Astrocyte of the spinal cord (primary cell): ENCODE data around the gene EMP2.

Experiments
- DNase-seq: peaks from one replicate; pipeline ENCODE4 v3.0.0; 2011; ENCODE audit warnings: low read depth, low spot score
- H3K4me3 ChIP-seq: 2 replicates; pipeline ENCODE4 v1.5.1; 2011; ENCODE audit warnings: low read depth, mild to moderate bottlenecking, low read length, moderate library complexity
- in situ Hi-C: cut with HindIII; loops from 2 replicates; pipeline ENCODE4 v1.10.0; 2017; ENCODE audit warnings: low sequenced_read_pairs
- TF ChIP-seq, protein P1 (sequence below): IDR thresholded peaks from 2 replicates; pipeline ENCODE4 v1.5.1; 2012; ENCODE audit warnings: low read depth, mild to moderate bottlenecking, low read length, inconsistent platforms

The EMP2 gene

DNA sequence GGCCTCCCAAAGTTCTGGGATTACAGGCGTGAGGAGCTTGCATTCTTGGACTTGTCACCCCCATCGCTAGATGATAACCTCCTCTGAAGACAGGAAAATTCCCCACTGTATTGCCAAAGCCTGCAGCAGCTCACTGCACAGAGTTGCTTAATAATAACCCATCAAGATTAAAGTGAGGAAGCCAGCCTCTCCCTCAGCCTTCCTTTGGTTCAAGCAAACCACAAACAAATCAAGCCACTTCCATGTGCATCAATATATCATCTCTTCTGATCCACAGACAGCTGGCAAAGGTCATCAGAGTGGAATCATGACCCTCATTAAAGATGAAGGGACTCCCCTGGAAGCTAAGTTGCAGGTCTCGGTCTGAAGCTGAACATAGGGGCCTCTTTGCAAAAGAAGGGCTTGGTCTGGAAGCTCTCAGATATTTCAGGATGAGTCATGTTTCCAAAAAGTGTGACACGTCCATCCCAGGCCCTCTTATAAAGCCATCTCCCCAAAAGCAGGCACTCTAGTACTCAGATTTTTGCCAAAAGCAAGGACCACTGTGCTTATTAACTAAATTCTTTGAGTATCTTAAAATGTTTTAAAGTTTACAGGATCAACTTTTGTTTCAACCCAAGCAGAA lies 4.8 kb downstream of the EMP2 start:
- TF ChIP-seq, protein P1, sequence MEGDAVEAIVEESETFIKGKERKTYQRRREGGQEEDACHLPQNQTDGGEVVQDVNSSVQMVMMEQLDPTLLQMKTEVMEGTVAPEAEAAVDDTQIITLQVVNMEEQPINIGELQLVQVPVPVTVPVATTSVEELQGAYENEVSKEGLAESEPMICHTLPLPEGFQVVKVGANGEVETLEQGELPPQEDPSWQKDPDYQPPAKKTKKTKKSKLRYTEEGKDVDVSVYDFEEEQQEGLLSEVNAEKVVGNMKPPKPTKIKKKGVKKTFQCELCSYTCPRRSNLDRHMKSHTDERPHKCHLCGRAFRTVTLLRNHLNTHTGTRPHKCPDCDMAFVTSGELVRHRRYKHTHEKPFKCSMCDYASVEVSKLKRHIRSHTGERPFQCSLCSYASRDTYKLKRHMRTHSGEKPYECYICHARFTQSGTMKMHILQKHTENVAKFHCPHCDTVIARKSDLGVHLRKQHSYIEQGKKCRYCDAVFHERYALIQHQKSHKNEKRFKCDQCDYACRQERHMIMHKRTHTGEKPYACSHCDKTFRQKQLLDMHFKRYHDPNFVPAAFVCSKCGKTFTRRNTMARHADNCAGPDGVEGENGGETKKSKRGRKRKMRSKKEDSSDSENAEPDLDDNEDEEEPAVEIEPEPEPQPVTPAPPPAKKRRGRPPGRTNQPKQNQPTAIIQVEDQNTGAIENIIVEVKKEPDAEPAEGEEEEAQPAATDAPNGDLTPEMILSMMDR: no peak
- in situ Hi-C loops: no loop called here
- no peak for DNase-seq
- H3K4me3 ChIP-seq: no peak overlapping the region

DNA sequence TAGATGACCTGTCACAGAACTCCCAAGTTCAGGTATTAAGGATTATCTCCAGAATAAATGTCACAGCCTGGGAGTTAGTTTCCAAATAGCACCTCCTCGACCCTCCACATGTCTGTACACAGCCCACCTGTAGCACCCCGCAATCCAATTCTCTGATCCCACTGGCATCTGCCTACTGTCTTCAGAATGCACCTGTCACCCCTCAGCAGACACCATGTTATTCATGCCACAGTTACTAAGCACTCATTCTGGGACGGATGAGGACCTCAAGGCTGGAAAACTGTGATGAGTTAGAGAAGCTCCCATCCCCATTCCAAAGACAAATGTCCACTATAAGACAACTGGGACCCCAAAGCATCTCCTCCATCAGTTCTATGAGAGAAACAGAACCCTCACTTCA lies 7.8 kb downstream of the EMP2 start:
- TF ChIP-seq, protein P1: no peak
- H3K4me3 ChIP-seq: no peak overlapping the region
- in situ Hi-C loops: no loop called here
- DNase-seq: no peak

DNA sequence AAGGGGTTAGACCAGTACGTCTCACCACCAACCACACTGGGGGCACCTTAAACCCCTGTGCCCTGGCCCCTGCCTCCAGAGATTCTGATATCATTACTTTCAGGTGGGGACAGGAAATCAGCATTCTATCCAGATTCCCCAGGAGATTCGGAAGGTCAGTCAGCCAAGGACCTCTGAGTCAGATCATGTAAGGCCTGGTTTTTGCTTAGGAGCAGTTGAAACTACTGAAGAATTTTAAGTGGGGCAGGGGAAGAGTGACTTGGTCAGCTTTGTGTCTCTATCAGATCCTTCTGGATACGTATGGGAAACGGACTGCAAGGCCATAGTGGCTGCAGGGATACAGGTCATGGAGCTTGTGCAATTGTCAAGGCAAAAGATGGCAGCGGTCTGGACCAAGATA lies 9.0 kb downstream of the EMP2 start:
- no peak overlapping the region for H3K4me3 ChIP-seq
- in situ Hi-C loops: no loop called here
- no peak for DNase-seq
- TF ChIP-seq, protein P1: no peak

DNA sequence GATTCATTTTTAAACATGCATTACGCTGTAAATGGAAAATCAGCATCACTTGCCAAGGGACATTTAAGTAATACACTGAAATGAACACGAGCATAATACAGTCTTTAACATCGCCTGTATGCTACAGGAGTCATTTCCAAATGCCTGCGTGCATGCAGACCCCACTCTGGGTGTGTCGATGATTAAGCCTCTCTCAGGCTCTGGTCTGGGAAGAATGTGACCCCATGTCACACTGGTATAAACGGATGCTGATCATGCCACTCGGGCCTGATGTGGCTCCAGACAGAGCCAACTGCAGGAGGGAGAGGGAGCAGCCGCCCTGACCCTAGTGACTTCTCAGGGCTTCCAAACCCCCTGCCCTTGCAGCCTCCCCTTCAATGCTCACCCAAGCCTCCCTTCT lies 10.8 kb downstream of the EMP2 start:
- H3K4me3 ChIP-seq: no peak overlapping the region
- in situ Hi-C loops: no loop called here
- DNase-seq: no peak
- TF ChIP-seq, protein P1: no peak

DNA sequence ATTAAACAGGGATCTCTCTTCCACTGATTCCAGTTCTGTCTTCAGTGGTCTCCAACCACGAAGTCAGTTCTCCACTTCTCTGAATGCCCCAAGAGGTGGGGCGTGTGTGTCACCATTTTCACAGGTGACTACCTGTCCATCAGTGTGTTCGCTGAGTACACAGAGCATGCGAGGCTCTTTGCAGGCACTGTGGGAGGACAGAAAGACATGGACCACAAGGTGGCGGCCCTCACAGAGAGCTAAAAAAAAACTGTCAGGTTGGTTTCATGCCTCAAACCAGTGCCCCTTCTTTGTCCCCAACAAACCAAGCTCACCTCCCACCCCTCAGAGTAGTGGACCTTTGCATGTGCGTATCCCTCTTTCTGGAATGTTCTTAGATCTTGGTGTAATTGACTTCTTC lies 13.8 kb downstream of the EMP2 start:
- in situ Hi-C loops: no loop called here

DNA sequence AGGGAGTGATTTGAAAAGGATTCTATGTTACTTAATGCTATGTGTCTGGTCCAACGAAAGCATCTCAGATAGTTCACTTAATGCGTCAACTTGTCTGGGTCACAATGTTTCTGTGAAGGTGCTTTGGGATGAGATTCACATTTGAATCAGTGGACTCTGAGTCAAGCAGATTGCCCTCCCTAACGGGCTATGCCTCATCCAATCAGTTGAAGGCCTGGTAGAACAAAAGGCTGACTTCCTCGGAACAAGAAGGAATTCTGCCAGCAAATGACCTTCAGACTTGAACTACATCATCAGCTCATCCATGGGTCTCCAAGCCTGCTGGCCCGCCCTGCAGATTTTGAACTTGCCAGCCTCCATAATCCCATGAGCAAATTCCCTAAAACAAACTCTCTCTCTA lies 15.2 kb downstream of the EMP2 start:
- no peak overlapping the region for H3K4me3 ChIP-seq
- TF ChIP-seq, protein P1: no peak
- in situ Hi-C loops: no loop called here

More for the DNA sequence above, 13.8 kb downstream of the EMP2 start:
- TF ChIP-seq, protein P1: no peak
- no peak for DNase-seq
- no peak overlapping the region for H3K4me3 ChIP-seq

More for the DNA sequence above, 15.2 kb downstream of the EMP2 start:
- no peak for DNase-seq
